H1 (cell line): ENCODE data around the gene TMEM185A. TPM values are rescaled to one million over a fixed set of nuclear protein-coding genes. Genes with fewer than 3 reads are reported as not detected.

Source experiments
- CTCF ChIA-PET: fragments of 300-600 bp; sonication (Branson Sonifier 250); formaldehyde crosslinking; loops from one replicate; lab custom pipeline; 2021; ENCODE audit not compliant: partially characterized antibody; lab: Charles Lee
- POLR2A ChIA-PET: fragments of 300-600 bp; sonication (Branson Sonifier 250); formaldehyde crosslinking; loops from one replicate; lab custom pipeline; 2021; ENCODE audit warnings: inconsistent platforms; ENCODE audit not compliant: partially characterized antibody; lab: Charles Lee
- DNase-seq, 2 experiments: peaks; one replicate each; pipeline versions ENCODE4 v3.0.0 to v3.0.0-alpha.2; 2010 to 2022; ENCODE audit warnings: low spot score in 2 of 2, low read depth in 1 of 2, mixed read lengths in 1 of 2
- FAIRE-seq: peaks from 2 replicates; lab custom pipeline; 2011; peaks lifted over from hg19 to GRCh38; lab: Jason Lieb, UNC
- H2AFZ ChIP-seq: 2 replicates; pipeline ENCODE4 v1.8.1; 2012; ENCODE audit warnings: low read length, inconsistent platforms
- H2AK5ac ChIP-seq: 2 replicates; pipeline ENCODE4 v1.6.1; 2013; ENCODE audit warnings: low read depth, low read length
- H2BK120ac ChIP-seq: replicated peaks from 2 replicates; pipeline ENCODE3; 2013; ENCODE audit warnings: low read depth, low read length, inconsistent platforms
- H2BK12ac ChIP-seq: 2 replicates; pipeline ENCODE4 v1.6.1; 2013; ENCODE audit warnings: low read depth, low read length
- H2BK15ac ChIP-seq: 2 replicates; pipeline ENCODE4 v1.6.1; 2013; ENCODE audit warnings: low read length
- H2BK20ac ChIP-seq: 2 replicates; pipeline ENCODE4 v1.6.1; 2013; ENCODE audit warnings: low read length
- H2BK5ac ChIP-seq: 2 replicates; pipeline ENCODE4 v1.6.1; 2013; ENCODE audit warnings: low read depth, low read length
- H3K14ac ChIP-seq: 2 replicates; pipeline ENCODE4 v1.6.1; 2013; ENCODE audit warnings: inconsistent platforms; ENCODE audit not compliant: insufficient read length
- H3K18ac ChIP-seq: 2 replicates; pipeline ENCODE4 v1.6.1; 2013; ENCODE audit warnings: low read length; ENCODE audit errors: extremely low read depth
- H3K23ac ChIP-seq: 2 replicates; pipeline ENCODE4 v1.6.1; 2013; ENCODE audit warnings: inconsistent platforms; ENCODE audit not compliant: insufficient read length
- H3K23me2 ChIP-seq: 2 replicates; pipeline ENCODE4 v1.6.1; 2013; ENCODE audit warnings: low read depth, low read length
- H3K27ac ChIP-seq: 2 replicates; pipeline ENCODE4 v1.6.1; 2011; ENCODE audit warnings: low read depth, low read length, inconsistent platforms
- H3K27me3 ChIP-seq, 4 experiments: replicated peaks in 1 of 4; 1 replicate in 1 of 4; 2 replicates in 3 of 4; pipeline versions ENCODE4 v1.6.1 to v1.8.1; 2011 to 2013; ENCODE audit warnings: low read length in 3 of 4, mild to moderate bottlenecking in 3 of 4, inconsistent platforms in 2 of 4, mixed read lengths in 2 of 4, moderate library complexity in 1 of 4; ENCODE audit not compliant: control insufficient read depth in 3 of 4, insufficient read depth in 3 of 4; ENCODE audit errors: extremely low read depth in 1 of 4
- H3K36me3 ChIP-seq, 4 experiments: 2 replicates each; pipeline versions ENCODE4 v1.6.1 to v1.8.1; 2011 to 2013; ENCODE audit warnings: mild to moderate bottlenecking in 4 of 4, low read length in 3 of 4, moderate library complexity in 2 of 4, control low read depth in 1 of 4, inconsistent platforms in 1 of 4; ENCODE audit not compliant: insufficient read depth in 4 of 4, control insufficient read depth in 2 of 4
- H3K4ac ChIP-seq: replicated peaks from 2 replicates; pipeline ENCODE3; 2013; ENCODE audit warnings: low read length, low read depth, mixed read lengths, inconsistent platforms; ENCODE audit not compliant: insufficient read length
- H3K4me1 ChIP-seq, 4 experiments: replicated peaks in 1 of 4; 1 replicate in 1 of 4; 2 replicates in 3 of 4; pipeline versions ENCODE4 v1.6.1 to v1.8.1; 2011 to 2013; ENCODE audit warnings: low read length in 3 of 4, inconsistent platforms in 2 of 4, mixed read lengths in 1 of 4; ENCODE audit not compliant: insufficient read depth in 4 of 4, control insufficient read depth in 3 of 4
- H3K4me2 ChIP-seq, 2 experiments: 2 replicates each; pipeline versions ENCODE4 v1.6.1 to v1.8.1; 2011 to 2013; ENCODE audit warnings: low read depth in 2 of 2, low read length in 2 of 2, control low read depth in 1 of 2, inconsistent platforms in 1 of 2, mild to moderate bottlenecking in 1 of 2; ENCODE audit not compliant: insufficient read depth in 1 of 2
- H3K4me3 ChIP-seq, 4 experiments: fragments of 200-600, 300-600 bp in 1 of 4; sonication (generic), shearing (Covaris generic), sonication (Bioruptor Twin) in 1 of 4; 2 replicates each; pipeline versions ENCODE4 v1.5.1 to v1.8.1; 2011 to 2016; ENCODE audit warnings: low read length in 4 of 4, low read depth in 3 of 4, control low read depth in 2 of 4, inconsistent platforms in 2 of 4, mild to moderate bottlenecking in 2 of 4, mixed read lengths in 1 of 4, moderate library complexity in 1 of 4; ENCODE audit not compliant: insufficient read depth in 2 of 4; ENCODE audit errors: extremely low read depth in 1 of 4
- H3K56ac ChIP-seq: replicated peaks from 2 replicates; pipeline ENCODE3; 2013; ENCODE audit warnings: low read depth, mild to moderate bottlenecking, mixed read lengths, low read length, inconsistent platforms; ENCODE audit not compliant: insufficient read length
- H3K79me1 ChIP-seq: 2 replicates; pipeline ENCODE4 v1.6.1; 2013; ENCODE audit warnings: low read depth, low read length, control low read depth
- H3K79me2 ChIP-seq, 2 experiments: 2 replicates each; pipeline versions ENCODE4 v1.6.1 to v1.8.1; 2012 to 2013; ENCODE audit warnings: low read length in 2 of 2, mild to moderate bottlenecking in 2 of 2, inconsistent platforms in 1 of 2; ENCODE audit not compliant: insufficient read depth in 2 of 2, control insufficient read depth in 1 of 2
- H3K9ac ChIP-seq, 4 experiments: replicated peaks in 1 of 4; 1 replicate in 1 of 4; 2 replicates in 3 of 4; pipeline versions ENCODE4 v1.6.1 to v1.8.1; 2011 to 2013; ENCODE audit warnings: low read depth in 3 of 4, low read length in 3 of 4, control low read depth in 2 of 4, mild to moderate bottlenecking in 2 of 4, moderate library complexity in 2 of 4, inconsistent platforms in 1 of 4; ENCODE audit errors: extremely low read depth in 1 of 4
- H3K9me3 ChIP-seq, 2 experiments: 2 replicates each; pipeline versions ENCODE4 v1.6.1 to v1.8.1; 2012 to 2013; ENCODE audit warnings: mild to moderate bottlenecking in 2 of 2, moderate library complexity in 2 of 2, control low read depth in 1 of 2, inconsistent platforms in 1 of 2, low read depth in 1 of 2, low read length in 1 of 2, mixed read lengths in 1 of 2; ENCODE audit not compliant: insufficient read depth in 2 of 2
- H4K20me1 ChIP-seq, 2 experiments: replicated peaks in 1 of 2; 2 replicates each; pipeline versions ENCODE3 to v1.8.1; 2011 to 2013; ENCODE audit warnings: inconsistent platforms in 2 of 2, low read length in 2 of 2, mild to moderate bottlenecking in 1 of 2; ENCODE audit not compliant: insufficient read depth in 2 of 2, control insufficient read depth in 1 of 2
- H4K5ac ChIP-seq: 2 replicates; pipeline ENCODE4 v1.6.1; 2013; ENCODE audit warnings: low read length, low read depth, mixed read lengths, inconsistent platforms; ENCODE audit not compliant: insufficient read length
- H4K8ac ChIP-seq: 2 replicates; pipeline ENCODE4 v1.8.0; 2013; ENCODE audit warnings: mild to moderate bottlenecking, moderate library complexity, low read length, inconsistent platforms; ENCODE audit not compliant: insufficient read depth; ENCODE audit errors: extremely low read depth
- H4K91ac ChIP-seq: replicated peaks from 2 replicates; pipeline ENCODE3; 2013; ENCODE audit warnings: low read length, mixed read lengths, inconsistent platforms; ENCODE audit not compliant: insufficient read length
- EGR1 ChIP-seq: IDR thresholded peaks from 2 replicates; pipeline ENCODE4 v1.6.1; 2011; ENCODE audit warnings: low read depth, low read length, borderline replicate concordance
- GABPA ChIP-seq: IDR thresholded peaks from 2 replicates; pipeline ENCODE4 v1.6.1; 2011; ENCODE audit warnings: mild to moderate bottlenecking, low read length, moderate library complexity, borderline replicate concordance; ENCODE audit not compliant: insufficient read depth
- KDM4A ChIP-seq: IDR thresholded peaks from one replicate; pipeline ENCODE4 v1.7.1; 2012; ENCODE audit warnings: low read depth, mild to moderate bottlenecking, moderate library complexity, low read length, inconsistent platforms; ENCODE audit not compliant: severe bottlenecking
- MAFK ChIP-seq: IDR thresholded peaks from 2 replicates; pipeline ENCODE4 v1.6.1; 2012; ENCODE audit warnings: low read depth, mild to moderate bottlenecking, improper control_type of control experiment, low read length
- RAD21 ChIP-seq, 2 experiments: IDR thresholded peaks in 1 of 2; conservative IDR thresholded peaks in 1 of 2; 2 replicates each; pipeline ENCODE4 v1.6.1; 2011; ENCODE audit warnings: low read depth in 2 of 2, low read length in 2 of 2, improper control_type of control experiment in 1 of 2, inconsistent platforms in 1 of 2, mild to moderate bottlenecking in 1 of 2, moderate library complexity in 1 of 2
- TEAD4 ChIP-seq: IDR thresholded peaks from 2 replicates; pipeline ENCODE4 v1.6.1; 2012; ENCODE audit warnings: low read depth, low read length, inconsistent platforms, mixed read lengths
- WGBS, 2 experiments: shearing (Covaris generic) in 1 of 2; methylation state at CpG; one replicate each; pipeline versions ENCODE4 v1.1.6 to v1.1.7; 2013 to 2015; ENCODE audit warnings: low lambda C conversion rate in 2 of 2, mixed read lengths in 2 of 2, inconsistent platforms in 1 of 2, low coverage in 1 of 2, missing lambda C conversion rate in 1 of 2; ENCODE audit not compliant: insufficient replicate concordance in 2 of 2, insufficient coverage in 1 of 2, insufficient read length in 1 of 2; ENCODE audit errors: extremely low coverage in 1 of 2, missing lambda C conversion rate in 1 of 2; 5-methylcytosine and 5-hydroxymethylcytosine counted together
- polyA plus RNA-seq, 7 experiments: library from polyadenylated mRNA; depleted of rRNA in 3 of 7; stranded (reverse) in 5 of 7; unstranded in 2 of 7; fragments of >200 nt in 5 of 7; fragments of 200-250 nt in 2 of 7; gene quantifications; 1 replicate in 5 of 7; 2 replicates in 1 of 7; 4 replicates in 1 of 7; pipeline versions ENCODE4 v1.2.1 to v1.2.3, GENCODE V29; 2011 to 2013; ENCODE audit warnings: missing spikeins in 2 of 7, mixed read lengths in 2 of 7
- total RNA-seq: library from RNA; stranded (reverse); fragmentation: NEBNext Ultra II Directional; extraction: Animal tissue kit (Norgen Biotek cat#: 25700); gene quantifications from 2 replicates; pipeline ENCODE4 v1.2.1, GENCODE V29; 2021

Gene TMEM185A
- total and polyA plus RNA-seq, 2 of the 8 experiments (the other 6 are each of a cell fraction or from before 2014, with no cell fraction given), result 15.0 to 26.5 TPM

DNA sequence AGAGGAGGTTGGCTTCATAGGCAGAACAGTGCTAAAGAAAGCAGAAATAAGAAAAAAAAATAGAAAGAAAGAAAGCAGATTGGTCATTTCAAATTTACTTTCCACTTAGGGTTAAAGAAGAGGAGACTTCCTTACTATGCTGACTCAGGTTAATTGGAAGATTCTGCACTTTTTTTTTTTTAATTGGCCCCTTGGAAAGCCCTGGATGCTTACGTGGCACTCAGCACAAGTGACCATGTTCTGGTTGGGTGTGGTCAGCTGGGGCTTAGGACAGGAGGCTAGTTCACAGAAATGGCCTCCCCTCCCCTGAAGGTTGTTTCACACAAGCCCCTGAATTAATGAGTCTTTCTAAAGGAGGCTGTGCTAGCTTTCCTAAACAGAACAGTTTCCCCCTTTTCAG, 58.8 kb downstream of the TMEM185A start:
- Histone ChIP-seq H2AFZ (no peak overlapping the region), H2BK120ac (no peak overlapping the region), H3K9me3 (no peaks in the 10 kb centered on the region), H2BK12ac (no peak overlapping the region), H4K8ac (no peak overlapping the region), H3K4ac (no peak overlapping the region), H3K4me2 (no peak overlapping the region), H2BK20ac (no peak overlapping the region), H3K18ac (no peak overlapping the region), H3K9ac (no peak overlapping the region), H3K27ac (no peak overlapping the region), H3K14ac (no peak overlapping the region), H3K4me3 (no peak overlapping the region), H2AK5ac (no peak overlapping the region), H2BK5ac (no peak overlapping the region), H2BK15ac (no peak overlapping the region), H4K91ac (no peak overlapping the region), H3K79me1 (no peaks in the 10 kb centered on the region), H3K36me3 (no peaks in the 10 kb centered on the region), H3K23ac (no peak overlapping the region), H3K27me3 (no peaks in the 10 kb centered on the region), H4K5ac (no peak overlapping the region), H4K20me1 (no peaks in the 10 kb centered on the region), H3K23me2 (no peaks in the 10 kb centered on the region), H3K4me1 (no peaks in the 10 kb centered on the region), H3K79me2 (no peaks in the 10 kb centered on the region), H3K56ac (no peak overlapping the region)
- WGBS, 2 experiments, result 100% methylated on average over 1 of the region's 1 CpG; no CpG with 5 or more reads in 1 of the 2 experiments
- CTCF ChIA-PET, result interaction anchor here (1.1 kb wide), 1 partner anchor 60 kb away, joined by 3 read pairs; no protein-coding TSS in a partner anchor
- POLR2A ChIA-PET, result no interaction called here
- TF ChIP-seq RAD21 (IDR thresholded peaks at IDR 0.05 in 1 of 2, conservative IDR thresholded peaks at IDR 0.05 in 1 of 2; ENCODE audit: low read depth in 2 of 2, low read length in 2 of 2), result no peak
- no peak for TF ChIP-seq MAFK
- no peak for TF ChIP-seq GABPA
- no peak for TF ChIP-seq EGR1
- no peak for TF ChIP-seq KDM4A
- TF ChIP-seq TEAD4, result no peak
- DNase-seq (no peak), FAIRE-seq (no peak)
